ENCODE measurements around the gene ITPR1.

Gene ITPR1

DNA sequence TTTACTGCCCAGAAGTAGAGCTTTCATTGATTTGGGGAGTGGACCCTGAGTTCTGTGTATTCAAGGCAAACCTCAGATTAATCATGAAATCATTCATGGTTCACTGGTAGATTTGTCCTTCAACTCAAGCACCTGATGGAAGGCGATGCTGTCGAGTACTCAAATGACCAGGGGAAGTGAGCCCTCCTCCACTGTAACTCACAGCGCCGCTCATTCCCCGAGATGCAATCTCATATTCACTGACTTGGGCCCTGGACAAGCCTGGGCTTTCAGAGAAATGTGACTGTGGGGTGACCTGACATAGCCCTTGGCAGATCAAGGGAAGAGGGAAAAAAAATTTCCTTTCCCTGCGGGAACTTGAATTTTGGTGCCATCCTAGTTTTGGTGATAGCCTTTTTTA lies 329.4 kb downstream of the ITPR1 start:
- TF ChIP-seq, protein P1, sequence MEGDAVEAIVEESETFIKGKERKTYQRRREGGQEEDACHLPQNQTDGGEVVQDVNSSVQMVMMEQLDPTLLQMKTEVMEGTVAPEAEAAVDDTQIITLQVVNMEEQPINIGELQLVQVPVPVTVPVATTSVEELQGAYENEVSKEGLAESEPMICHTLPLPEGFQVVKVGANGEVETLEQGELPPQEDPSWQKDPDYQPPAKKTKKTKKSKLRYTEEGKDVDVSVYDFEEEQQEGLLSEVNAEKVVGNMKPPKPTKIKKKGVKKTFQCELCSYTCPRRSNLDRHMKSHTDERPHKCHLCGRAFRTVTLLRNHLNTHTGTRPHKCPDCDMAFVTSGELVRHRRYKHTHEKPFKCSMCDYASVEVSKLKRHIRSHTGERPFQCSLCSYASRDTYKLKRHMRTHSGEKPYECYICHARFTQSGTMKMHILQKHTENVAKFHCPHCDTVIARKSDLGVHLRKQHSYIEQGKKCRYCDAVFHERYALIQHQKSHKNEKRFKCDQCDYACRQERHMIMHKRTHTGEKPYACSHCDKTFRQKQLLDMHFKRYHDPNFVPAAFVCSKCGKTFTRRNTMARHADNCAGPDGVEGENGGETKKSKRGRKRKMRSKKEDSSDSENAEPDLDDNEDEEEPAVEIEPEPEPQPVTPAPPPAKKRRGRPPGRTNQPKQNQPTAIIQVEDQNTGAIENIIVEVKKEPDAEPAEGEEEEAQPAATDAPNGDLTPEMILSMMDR (IDR thresholded peaks at IDR 0.05; ENCODE audit: low read depth, low read length, missing control alignments) = no peak
- no peak overlapping the region for H3K4me3 ChIP-seq (replicated peaks; ENCODE audit: low read depth, low read length)
- no peak for DNase-seq (ENCODE audit: extremely low read depth, low read depth)

DNA sequence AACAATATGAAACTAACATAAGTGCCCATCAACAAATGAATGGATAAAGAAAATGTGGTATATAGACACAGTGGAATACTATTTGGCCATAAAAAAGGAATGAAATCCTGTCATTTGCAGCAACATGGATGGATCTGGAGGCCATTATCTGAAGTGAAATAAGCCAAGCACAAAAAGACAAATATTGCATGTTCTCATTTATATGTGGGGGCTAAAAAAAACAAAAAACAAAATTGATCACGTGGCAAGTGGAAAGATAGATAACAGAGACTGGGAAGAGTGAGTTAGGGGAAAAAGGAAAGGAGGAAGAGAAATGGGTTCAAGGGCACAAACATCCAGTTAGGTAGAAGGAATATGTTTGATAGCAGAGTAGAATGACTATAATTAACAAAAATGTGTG lies 330.2 kb downstream of the ITPR1 start:
- TF ChIP-seq, protein P1 (IDR thresholded peaks at IDR 0.05; ENCODE audit: low read depth, low read length, missing control alignments) = no peak
- no peak for DNase-seq (ENCODE audit: extremely low read depth, low read depth)
- no peak overlapping the region for H3K4me3 ChIP-seq (replicated peaks; ENCODE audit: low read depth, low read length)

DNA sequence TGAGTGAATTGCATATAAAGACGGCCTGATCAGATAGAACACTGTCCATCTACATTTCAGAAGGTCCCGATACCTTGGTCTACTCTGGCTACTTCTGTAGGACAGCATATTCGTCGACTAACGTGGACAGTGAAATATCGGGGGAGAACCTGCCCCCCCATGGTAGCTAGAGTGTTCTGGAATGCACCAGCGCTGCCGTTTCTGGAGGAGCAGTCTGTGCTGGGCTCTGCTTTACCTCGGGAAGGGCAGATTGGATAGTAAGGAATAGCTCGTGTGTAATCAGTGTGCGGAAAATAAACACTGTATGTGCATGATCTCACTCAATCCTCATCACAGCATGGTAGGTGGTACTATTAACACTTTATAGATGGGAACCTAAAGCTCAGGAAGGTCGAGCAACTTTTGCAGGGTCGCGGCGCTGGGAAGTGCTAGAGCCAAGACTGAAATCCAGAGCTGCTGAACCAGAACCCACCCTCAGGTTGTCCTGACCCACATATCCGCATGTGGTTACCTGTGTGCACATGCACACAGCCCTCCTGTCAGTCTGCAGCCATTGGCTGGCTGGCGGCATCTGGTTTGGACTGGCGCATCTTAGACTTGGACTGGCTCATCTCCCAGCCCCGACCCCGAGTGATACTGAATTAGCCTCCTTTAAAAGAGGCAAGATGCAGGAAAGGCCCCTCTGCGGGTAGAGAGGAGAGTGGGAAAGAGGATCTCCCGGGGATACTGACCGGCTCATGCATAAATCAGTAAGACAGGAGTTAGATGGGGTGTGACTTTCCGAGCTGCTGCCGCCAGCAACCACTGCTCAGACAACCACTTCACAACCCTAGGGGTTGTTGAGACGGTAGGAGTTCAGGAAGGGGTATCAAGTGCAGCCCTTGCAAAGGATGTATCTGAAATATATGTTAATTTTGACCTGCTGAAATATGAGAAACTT lies 331.1 kb downstream of the ITPR1 start:
- TF ChIP-seq, protein P1 (IDR thresholded peaks at IDR 0.05; ENCODE audit: low read depth, low read length, missing control alignments) = no peak
- H3K4me3 ChIP-seq (replicated peaks; ENCODE audit: low read depth, low read length) = no peak overlapping the region
- DNase-seq (ENCODE audit: extremely low read depth, low read depth) = no peak

DNA sequence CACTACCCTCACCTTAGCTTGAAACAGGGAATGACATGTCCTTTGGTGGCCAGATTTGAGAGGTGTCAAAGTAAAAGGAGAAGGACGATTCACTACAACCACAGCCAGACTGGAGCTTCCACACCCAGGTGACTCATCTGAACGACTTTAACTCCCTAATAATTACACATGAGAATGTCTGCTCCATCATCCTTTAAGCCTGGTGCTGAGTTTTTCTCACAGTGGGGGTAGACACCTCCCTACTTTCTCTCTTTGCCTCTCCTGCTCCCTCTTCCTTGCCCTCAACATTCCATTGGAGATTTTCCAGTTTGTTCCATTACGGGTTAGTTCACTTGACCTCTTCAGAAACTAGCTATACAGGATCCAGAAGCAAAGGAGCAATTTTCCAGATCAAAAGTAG lies 331.8 kb downstream of the ITPR1 start:
- H3K4me3 ChIP-seq (replicated peaks; ENCODE audit: low read depth, low read length) = no peak overlapping the region
- TF ChIP-seq, protein P1 (IDR thresholded peaks at IDR 0.05; ENCODE audit: low read depth, low read length, missing control alignments) = no peak
- peak; percentile 11 for DNase-seq (ENCODE audit: extremely low read depth, low read depth)

DNA sequence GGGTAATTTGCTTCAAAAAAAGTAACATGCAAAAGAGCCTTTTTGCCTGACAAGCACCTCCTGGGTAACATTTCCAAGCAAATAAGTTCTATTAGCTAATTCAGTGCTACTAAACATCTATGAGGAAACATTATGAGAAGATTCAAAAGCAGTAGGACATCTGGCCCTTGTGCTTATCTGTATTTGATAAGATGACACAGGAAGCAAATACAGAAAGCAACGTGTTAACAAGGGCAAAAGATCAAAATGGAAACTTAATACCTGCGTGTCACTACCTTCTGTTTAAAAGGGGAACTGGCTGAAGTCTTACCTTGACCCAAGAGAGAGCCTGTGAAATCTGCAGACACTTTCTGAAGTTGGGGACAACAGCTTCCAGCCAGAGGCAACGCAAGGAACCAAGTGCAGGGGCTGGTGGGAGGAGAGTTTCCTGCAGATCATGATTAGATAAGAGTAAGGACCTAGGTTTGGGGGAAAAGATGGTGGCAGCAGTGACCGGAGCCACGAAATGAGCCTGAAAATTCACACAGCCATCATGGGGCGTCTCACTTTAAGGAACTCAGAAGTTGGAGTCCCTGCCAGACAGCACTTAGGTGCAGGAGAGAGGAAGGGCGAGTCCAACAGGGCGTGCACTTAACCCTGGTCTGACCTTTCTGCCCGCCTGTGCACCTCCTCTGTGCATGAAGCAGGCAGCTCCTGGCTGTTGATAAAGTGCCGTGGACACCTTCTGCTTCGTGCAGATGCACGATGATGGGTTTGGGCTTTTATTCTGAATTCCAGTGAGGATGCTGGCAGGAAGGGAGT lies 332.5 kb downstream of the ITPR1 start:
- H3K4me3 ChIP-seq (replicated peaks; ENCODE audit: low read depth, low read length) = no peak overlapping the region
- TF ChIP-seq, protein P1 (IDR thresholded peaks at IDR 0.05; ENCODE audit: low read depth, low read length, missing control alignments) = no peak
- no peak for DNase-seq (ENCODE audit: extremely low read depth, low read depth)

DNA sequence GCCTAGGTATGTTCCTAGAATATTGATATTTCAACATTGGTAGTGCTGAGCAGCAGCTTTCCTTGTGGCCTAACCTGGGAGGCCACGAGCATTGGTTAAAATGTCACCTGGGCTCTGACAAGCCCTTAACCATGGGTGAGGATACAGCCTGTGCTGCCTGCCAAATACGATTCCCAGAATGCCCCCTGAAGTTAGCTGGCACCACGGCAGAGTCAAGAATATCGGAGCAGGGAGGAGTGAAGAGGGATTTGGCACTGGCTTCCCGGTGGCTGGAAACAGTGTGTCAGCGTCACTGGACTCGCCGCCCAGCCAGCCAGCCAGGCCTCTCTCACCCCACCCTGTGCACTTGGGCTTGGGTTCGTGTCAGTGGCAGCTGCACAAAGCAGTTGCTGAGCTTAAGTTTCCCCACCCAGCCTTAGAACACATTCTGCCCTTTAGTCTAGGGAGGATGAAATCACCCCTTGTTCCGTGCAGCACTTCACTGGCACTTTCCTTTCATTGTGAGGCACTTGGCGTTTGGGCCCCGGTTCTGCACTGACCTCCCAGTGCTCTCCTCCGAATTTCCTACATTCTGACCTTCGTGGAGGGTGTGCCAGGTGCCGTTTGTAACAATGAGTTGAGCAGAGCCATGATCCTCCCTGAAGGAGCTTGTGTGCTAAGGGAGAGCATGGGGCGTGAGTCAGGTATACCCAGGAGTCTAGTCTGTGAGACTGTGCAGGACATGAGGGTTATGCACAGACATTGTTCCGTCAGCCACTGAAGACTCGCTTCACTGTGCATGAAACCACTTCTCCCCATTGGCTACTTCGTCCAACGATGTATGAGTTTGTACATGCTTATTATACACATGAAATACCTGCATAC lies 333.3 kb downstream of the ITPR1 start:
- DNase-seq (ENCODE audit: extremely low read depth, low read depth) = no peak
- no peak overlapping the region for H3K4me3 ChIP-seq (replicated peaks; ENCODE audit: low read depth, low read length)
- TF ChIP-seq, protein P1 (IDR thresholded peaks at IDR 0.05; ENCODE audit: low read depth, low read length, missing control alignments) = no peak

Measured in HFF-Myc (cell line).